GM12878 (cell line): ENCODE data around the gene SLC23A2. TPM values are rescaled to one million over a fixed set of nuclear protein-coding genes. Genes with fewer than 3 reads are reported as not detected.

Experiments used
- HDGF ChIP-seq: fragments of 450-650 bp; IDR thresholded peaks from 2 replicates; pipeline ENCODE4 v1.6.1; 2016; ENCODE audit warnings: antibody characterized with exemption
- MEF2B ChIP-seq: fragments of 450-650 bp; IDR thresholded peaks from 2 replicates; pipeline ENCODE4 v1.6.1; 2018; ENCODE audit warnings: mild to moderate bottlenecking, moderate library complexity; ENCODE audit not compliant: partially characterized antibody, poor library complexity, severe bottlenecking
- MYB ChIP-seq: fragments of 150-350 bp; IDR thresholded peaks from 2 replicates; pipeline ENCODE4 v1.6.1; 2014; ENCODE audit warnings: mild to moderate bottlenecking, low read depth, low read length, borderline replicate concordance
- PKNOX1 ChIP-seq: fragments of 450-650 bp; IDR thresholded peaks from 2 replicates; pipeline ENCODE4 v1.6.1; 2016; ENCODE audit warnings: mild to moderate bottlenecking
- SUPT20H ChIP-seq: IDR thresholded peaks from 2 replicates; pipeline ENCODE4 v1.6.1; 2011; ENCODE audit warnings: low read depth, mild to moderate bottlenecking, low read length, moderate library complexity, borderline replicate concordance; ENCODE audit not compliant: control insufficient read depth
- polyA plus RNA-seq, 11 experiments: library from polyadenylated mRNA; depleted of rRNA in 4 of 11; unstranded in 6 of 11; stranded (reverse) in 5 of 11; fragments of >200 nt; fragmentation: Nextera tagmentation in 4 of 11; fragmentation: Illumina TruSeq in 1 of 11; extraction: Ambion mirVana in 4 of 11; extraction: Trizol in 1 of 11; gene quantifications; 1 replicate in 1 of 11; 2 replicates in 10 of 11; pipeline versions ENCODE4 v1.2.1 to v1.2.3, GENCODE V29; 2011 to 2016; ENCODE audit warnings: inconsistent platforms in 2 of 11, missing spikeins in 2 of 11, low read depth in 1 of 11
- total RNA-seq, 4 experiments: library from RNA; depleted of rRNA in 3 of 4; stranded (reverse); fragments of >200 nt in 3 of 4; fragmentation: Illumina TruSeq in 1 of 4; extraction: Trizol in 1 of 4; gene quantifications; 2 replicates each; pipeline versions ENCODE4 v1.2.1 to v1.2.3, GENCODE V29; 2013 to 2021
- TF ChIP-seq, protein P1 (sequence below): fragments of 450-650 bp; IDR thresholded peaks from 2 replicates; pipeline ENCODE4 v1.6.1; 2017; ENCODE audit warnings: mild to moderate bottlenecking, moderate library complexity
- TF ChIP-seq, protein P2 (sequence below): IDR thresholded peaks from 2 replicates; pipeline ENCODE4 v1.6.1; 2011; ENCODE audit warnings: low read depth, mild to moderate bottlenecking, low read length, moderate library complexity, borderline replicate concordance; ENCODE audit errors: extremely low read depth

Gene SLC23A2
- total and polyA plus RNA-seq, 10 of the 15 experiments (the other 5 are each of a cell fraction or from before 2014, with no cell fraction given): 4.4 to 56.1 (median 35.5) TPM

DNA sequence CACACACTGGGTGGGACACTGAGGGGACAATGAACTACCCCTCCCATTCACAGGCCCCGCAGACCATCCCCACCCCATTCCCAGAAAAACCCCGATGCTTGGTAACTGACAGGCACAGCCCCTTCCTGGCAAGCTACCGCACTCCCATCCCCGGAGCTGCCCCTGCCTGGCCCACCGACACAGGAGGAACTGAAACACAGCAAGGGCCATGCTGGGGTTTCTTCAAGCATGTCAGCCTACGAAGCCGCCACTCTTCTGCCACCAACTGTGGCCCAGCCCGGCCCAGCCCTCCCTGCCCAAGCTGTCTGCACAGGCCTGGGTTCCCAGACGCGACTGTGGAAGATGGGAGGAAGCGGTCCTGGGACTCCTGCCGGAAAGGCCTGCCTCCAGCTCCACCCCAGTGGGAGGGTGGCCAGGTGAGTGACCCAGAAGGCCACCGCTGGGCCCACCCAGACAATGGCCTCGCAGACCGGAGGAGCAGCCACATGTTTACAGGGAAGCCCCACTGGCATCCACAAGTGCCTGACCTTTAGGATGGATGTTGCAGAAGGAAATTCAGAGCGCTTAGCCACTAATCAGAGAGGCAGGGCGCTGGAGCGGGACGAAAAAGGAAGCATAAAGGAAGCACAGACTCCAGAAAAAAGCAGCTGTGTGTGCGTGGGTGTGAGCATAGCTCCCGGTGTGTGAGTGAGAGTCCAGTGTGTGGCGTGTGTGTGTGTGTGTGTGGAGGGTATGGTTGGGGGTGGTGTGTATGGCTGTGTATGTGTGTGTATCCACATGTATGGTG, 188.0 kb downstream of the SLC23A2 start (continued):
- TF ChIP-seq MYB (no peak), HDGF (peak; percentile 97; the same call in 1 of the 2 replicates), MEF2B (no peak), PKNOX1 (peak; percentile 73; the same call in 1 of the 2 replicates), SUPT20H (no peak)
- TF ChIP-seq, protein P1, sequence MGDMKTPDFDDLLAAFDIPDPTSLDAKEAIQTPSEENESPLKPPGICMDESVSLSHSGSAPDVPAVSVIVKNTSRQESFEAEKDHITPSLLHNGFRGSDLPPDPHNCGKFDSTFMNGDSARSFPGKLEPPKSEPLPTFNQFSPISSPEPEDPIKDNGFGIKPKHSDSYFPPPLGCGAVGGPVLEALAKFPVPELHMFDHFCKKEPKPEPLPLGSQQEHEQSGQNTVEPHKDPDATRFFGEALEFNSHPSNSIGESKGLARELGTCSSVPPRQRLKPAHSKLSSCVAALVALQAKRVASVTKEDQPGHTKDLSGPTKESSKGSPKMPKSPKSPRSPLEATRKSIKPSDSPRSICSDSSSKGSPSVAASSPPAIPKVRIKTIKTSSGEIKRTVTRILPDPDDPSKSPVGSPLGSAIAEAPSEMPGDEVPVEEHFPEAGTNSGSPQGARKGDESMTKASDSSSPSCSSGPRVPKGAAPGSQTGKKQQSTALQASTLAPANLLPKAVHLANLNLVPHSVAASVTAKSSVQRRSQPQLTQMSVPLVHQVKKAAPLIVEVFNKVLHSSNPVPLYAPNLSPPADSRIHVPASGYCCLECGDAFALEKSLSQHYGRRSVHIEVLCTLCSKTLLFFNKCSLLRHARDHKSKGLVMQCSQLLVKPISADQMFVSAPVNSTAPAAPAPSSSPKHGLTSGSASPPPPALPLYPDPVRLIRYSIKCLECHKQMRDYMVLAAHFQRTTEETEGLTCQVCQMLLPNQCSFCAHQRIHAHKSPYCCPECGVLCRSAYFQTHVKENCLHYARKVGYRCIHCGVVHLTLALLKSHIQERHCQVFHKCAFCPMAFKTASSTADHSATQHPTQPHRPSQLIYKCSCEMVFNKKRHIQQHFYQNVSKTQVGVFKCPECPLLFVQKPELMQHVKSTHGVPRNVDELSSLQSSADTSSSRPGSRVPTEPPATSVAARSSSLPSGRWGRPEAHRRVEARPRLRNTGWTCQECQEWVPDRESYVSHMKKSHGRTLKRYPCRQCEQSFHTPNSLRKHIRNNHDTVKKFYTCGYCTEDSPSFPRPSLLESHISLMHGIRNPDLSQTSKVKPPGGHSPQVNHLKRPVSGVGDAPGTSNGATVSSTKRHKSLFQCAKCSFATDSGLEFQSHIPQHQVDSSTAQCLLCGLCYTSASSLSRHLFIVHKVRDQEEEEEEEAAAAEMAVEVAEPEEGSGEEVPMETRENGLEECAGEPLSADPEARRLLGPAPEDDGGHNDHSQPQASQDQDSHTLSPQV: no peak; the same call in 1 of the 2 replicates
- TF ChIP-seq, protein P2, sequence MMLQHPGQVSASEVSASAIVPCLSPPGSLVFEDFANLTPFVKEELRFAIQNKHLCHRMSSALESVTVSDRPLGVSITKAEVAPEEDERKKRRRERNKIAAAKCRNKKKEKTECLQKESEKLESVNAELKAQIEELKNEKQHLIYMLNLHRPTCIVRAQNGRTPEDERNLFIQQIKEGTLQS: no peak
